ENCODE measurements around the gene CFB.
"Not testable (repeated sequence)": the region's sequence is repeated elsewhere in the genome, so short reads cannot be mapped to it uniquely, and the experiment has no call there.

The CFB gene

GRCh38 chr6:31915351-31915750 lies 30.5 kb upstream of the CFB start:
- no peak for DNase-seq

- DNase-seq: no peak
These were observed 30.1 kb upstream of the CFB start for GRCh38 chr6:31915756-31916155.

GRCh38 chr6:31918069-31918720 lies 27.7 kb upstream of the CFB start:
- no peak for DNase-seq

- no peak for DNase-seq
These were observed 26.1 kb upstream of the CFB start for GRCh38 chr6:31919624-31920303.

- DNase-seq: no peak
These were observed 25.1 kb upstream of the CFB start for GRCh38 chr6:31920811-31921210.

- no peak for DNase-seq
These were observed 23.0 kb upstream of the CFB start for GRCh38 chr6:31922942-31923341.

- DNase-seq: no peak
These were observed 18.5 kb upstream of the CFB start, which contains the start of gene C2 for GRCh38 chr6:31927242-31927862. Gene C2, plus strand, starts transcription at chr6:31927717. Its CDS starts 36 bp downstream, at chr6:31927753.

- DNase-seq: no peak
These were observed 17.8 kb upstream of the CFB start for GRCh38 chr6:31927863-31928671.

GRCh38 chr6:31928672-31928939 lies 17.3 kb upstream of the CFB start:
- no peak for DNase-seq

GRCh38 chr6:31930962-31931361 lies 14.9 kb upstream of the CFB start:
- no peak for DNase-seq

- DNase-seq: not testable (repeated sequence)
These were observed 13.8 kb upstream of the CFB start for GRCh38 chr6:31932137-31932536.

GRCh38 chr6:31933537-31933936 lies 12.4 kb upstream of the CFB start:
- no peak for DNase-seq

GRCh38 chr6:31935021-31935420 lies 10.9 kb upstream of the CFB start:
- no peak for DNase-seq

GRCh38 chr6:31935823-31936222 lies 10.1 kb upstream of the CFB start:
- DNase-seq: no peak

GRCh38 chr6:31940256-31940664 lies 5.6 kb upstream of the CFB start:
- peak; percentile 10 for DNase-seq

GRCh38 chr6:31943742-31944141 lies 2.2 kb upstream of the CFB start:
- DNase-seq: no peak

- no peak for DNase-seq
These were observed 765 bp upstream of the CFB start for GRCh38 chr6:31945154-31945506.

- DNase-seq: no peak
These were observed 533 bp downstream of the CFB start for GRCh38 chr6:31946370-31946885.

GRCh38 chr6:31947070-31947675 lies 1.3 kb downstream of the CFB start:
- DNase-seq: no peak

- DNase-seq: no peak
These were observed 2.0 kb downstream of the CFB start for GRCh38 chr6:31947864-31948263.

- DNase-seq: no peak
These were observed 2.4 kb downstream of the CFB start for GRCh38 chr6:31948306-31948705.

GRCh38 chr6:31948753-31949413 lies 3.0 kb downstream of the CFB start:
- no peak for DNase-seq

Measured in NCI-H2171 (cell line).